HepG2 (cell line): Measurements from ENCODE around the gene SNX18. TPM values are rescaled to one million over a fixed set of nuclear protein-coding genes. Genes with fewer than 3 reads are reported as not detected.
A peak's percentile ranks its signal among the peaks of the same experiment; 100 is the strongest.

ENCODE experiments used
- ARID3A ChIP-seq: IDR thresholded peaks from 2 replicates; pipeline ENCODE4 v1.6.1; 2012; ENCODE audit warnings: low read depth, low read length, improper control_type of control experiment
- ATF7-NPFF ChIP-seq: sonication (generic); formaldehyde crosslinking; IDR thresholded peaks from 2 replicates; pipeline ENCODE4 v1.8.1; 2023; ENCODE audit warnings: mild to moderate bottlenecking, low read depth, missing genetic modification reagents, moderate library complexity
- CBFB ChIP-seq: sonication (generic); formaldehyde crosslinking; IDR thresholded peaks from 2 replicates; pipeline ENCODE4 v1.4.0; 2020; ENCODE audit warnings: missing genetic modification reagents
- GABPB1 ChIP-seq: IDR thresholded peaks from 2 replicates; pipeline ENCODE4 v1.6.1; 2016; ENCODE audit warnings: mild to moderate bottlenecking, missing genetic modification reagents, moderate library complexity, missing compliant biosample characterization
- HDAC2 ChIP-seq: sonication (generic); formaldehyde crosslinking; IDR thresholded peaks from 2 replicates; pipeline ENCODE4 v1.4.0; 2020; ENCODE audit warnings: missing genetic modification reagents
- KLF12 ChIP-seq: sonication (generic); formaldehyde crosslinking; IDR thresholded peaks from 2 replicates; pipeline ENCODE4 v1.4.0; 2020; ENCODE audit warnings: missing genetic modification reagents, borderline replicate concordance
- KLF6 ChIP-seq: IDR thresholded peaks from 2 replicates; pipeline ENCODE4 v1.8.0; 2016; ENCODE audit warnings: missing biosample characterization, missing genetic modification reagents
- PHF21A ChIP-seq: sonication (generic); formaldehyde crosslinking; IDR thresholded peaks from 2 replicates; pipeline ENCODE4 v1.5.0; 2020; ENCODE audit warnings: mild to moderate bottlenecking, missing genetic modification reagents
- POLR2G ChIP-seq: fragments of 200-400 bp; formaldehyde crosslinking; IDR thresholded peaks from 2 replicates; pipeline ENCODE4 v1.6.1; 2018; ENCODE audit warnings: mild to moderate bottlenecking, low read depth, low read length, moderate library complexity
- RBFOX2 ChIP-seq: fragments of 200-400 bp; formaldehyde crosslinking; IDR thresholded peaks from 2 replicates; pipeline ENCODE4 v1.6.1; 2017; ENCODE audit warnings: low read depth, mild to moderate bottlenecking, low read length
- REPIN1 ChIP-seq: sonication (generic); formaldehyde crosslinking; IDR thresholded peaks from 2 replicates; pipeline ENCODE4 v1.8.0; 2022; ENCODE audit warnings: missing genetic modification reagents, low read depth, mild to moderate bottlenecking, borderline replicate concordance
- SALL1 ChIP-seq: sonication (generic); formaldehyde crosslinking; IDR thresholded peaks from 2 replicates; pipeline ENCODE4 v1.8.0; 2022; ENCODE audit warnings: mild to moderate bottlenecking, missing genetic modification reagents
- TOPORS ChIP-seq: sonication (generic); formaldehyde crosslinking; IDR thresholded peaks from 2 replicates; pipeline ENCODE4 v1.8.0; 2023; ENCODE audit warnings: mild to moderate bottlenecking, missing genetic modification reagents
- TP53 ChIP-seq: sonication (generic); formaldehyde crosslinking; conservative IDR thresholded peaks from 2 replicates; pipeline ENCODE4 v1.4.0; 2020; ENCODE audit warnings: missing genetic modification reagents
- ZBTB4 ChIP-seq: sonication (generic); formaldehyde crosslinking; IDR thresholded peaks from 2 replicates; pipeline ENCODE4 v1.4.0; 2020; ENCODE audit warnings: missing genetic modification reagents, mild to moderate bottlenecking, borderline replicate concordance
- ZC3H4 ChIP-seq: sonication (generic); formaldehyde crosslinking; IDR thresholded peaks from 2 replicates; pipeline ENCODE4 v1.4.0; 2020; ENCODE audit warnings: missing genetic modification reagents, borderline replicate concordance
- ZNF83 ChIP-seq: sonication (generic); formaldehyde crosslinking; IDR thresholded peaks from 2 replicates; pipeline ENCODE4 v1.4.0; 2020; ENCODE audit warnings: missing genetic modification reagents, mild to moderate bottlenecking, borderline replicate concordance
- ZSCAN21 ChIP-seq: sonication (generic); formaldehyde crosslinking; IDR thresholded peaks from 2 replicates; pipeline ENCODE4 v1.8.0; 2022; ENCODE audit warnings: mild to moderate bottlenecking, missing genetic modification reagents, moderate library complexity, borderline replicate concordance
- ZSCAN30 ChIP-seq: sonication (generic); formaldehyde crosslinking; IDR thresholded peaks from 2 replicates; pipeline ENCODE4 v1.5.0; 2020; ENCODE audit warnings: mild to moderate bottlenecking, missing genetic modification reagents
- polyA plus RNA-seq, 8 experiments: library from polyadenylated mRNA; depleted of rRNA in 3 of 8; stranded (reverse) in 7 of 8; unstranded in 1 of 8; fragments of >200 nt; fragmentation: Illumina TruSeq in 4 of 8; extraction: Trizol in 4 of 8; gene quantifications; 2 replicates each; pipeline versions ENCODE4 v1.2.1 to v1.2.3, GENCODE V29; 2011 to 2016; ENCODE audit warnings: low read depth in 4 of 8, missing spikeins in 1 of 8, mixed read lengths in 1 of 8; ENCODE audit not compliant: insufficient read depth in 1 of 8
- total RNA-seq, 5 experiments: library from RNA; depleted of rRNA; stranded (reverse); fragments of >200 nt; fragmentation: Illumina TruSeq; extraction: Trizol; gene quantifications; 2 replicates each; pipeline ENCODE4 v1.2.3, GENCODE V29; 2016; ENCODE audit warnings: low read depth in 1 of 5

Gene SNX18
- total and polyA plus RNA-seq, 2 of the 13 experiments (the other 11 are each of a cell fraction or from before 2014, with no cell fraction given) = 2.3 to 6.2 TPM

- TF ChIP-seq ZBTB4 (CRISPR knock-in tag) (no peak), KLF12 (CRISPR knock-in tag) (peak; percentile 68; the same call in 1 of the 2 replicates), TOPORS (CRISPR knock-in tag) (0 out of 2 replicates have a peak, but pooled peaks have one; percentile 31), SALL1 (CRISPR knock-in tag) (peak; percentile 79), RBFOX2 (peak; percentile 67), GABPB1 (peak; percentile 72; the same call in 1 of the 2 replicates), ZC3H4 (CRISPR knock-in tag) (no peak), ZSCAN30 (CRISPR knock-in tag) (no peak), ATF7-NPFF (peak; percentile 65; the same call in 1 of the 2 replicates), ARID3A (no peak), HDAC2 (CRISPR knock-in tag) (peak; percentile 28; the same call in 1 of the 2 replicates), PHF21A (CRISPR knock-in tag) (0 out of 2 replicates have a peak, but pooled peaks have one; percentile 44), POLR2G (peak; percentile 62), ZNF83 (0 out of 2 replicates have a peak, but pooled peaks have one; percentile 21), ZSCAN21 (CRISPR knock-in tag) (peak; percentile 46; the same call in 1 of the 2 replicates), KLF6 (CRISPR knock-in tag) (peak; percentile 74; the same call in 1 of the 2 replicates), REPIN1 (peak; percentile 84), TP53 (CRISPR knock-in tag) (0 out of 2 replicates have a peak, but pooled peaks have one; percentile 42), CBFB (CRISPR knock-in tag) (peak; percentile 87)
Observed at GRCh38 chr5:54517512-54518145, at the start of gene SNX18 (continued).
